Ovary (tissue), 9 donors: ENCODE results near the gene KRT27. TPM values are rescaled to one million over a fixed set of nuclear protein-coding genes. Genes with fewer than 3 reads are reported as not detected.

Experiments used
- DNase-seq, 5 donors: peaks; one replicate each; pipeline ENCODE4 v3.0.0-alpha.2; 2019 to 2020
- H3K27ac ChIP-seq, 2 donors: fragments of 200-600 bp; one replicate each; pipeline versions ENCODE4 v1.5.1 to v1.8.0; 2019 to 2022
- H3K27me3 ChIP-seq: fragments of 200-600 bp; one replicate; pipeline ENCODE4 v1.8.0; 2022
- H3K36me3 ChIP-seq: fragments of 200-600 bp; sonication (generic); one replicate; pipeline ENCODE4 v1.5.1; 2019
- H3K4me1 ChIP-seq: one replicate; pipeline ENCODE4 v1.8.1; 2013; ENCODE audit warnings: mild to moderate bottlenecking, moderate library complexity; ENCODE audit not compliant: insufficient read depth
- H3K4me3 ChIP-seq: fragments of 200-600 bp; sonication (generic); one replicate; pipeline ENCODE4 v1.5.1; 2017
- H3K9me3 ChIP-seq, 2 donors: fragments of 200-600 bp in 1 of 2; sonication (generic) in 1 of 2; one replicate each; pipeline versions ENCODE4 v1.5.1 to v1.8.1; 2013 to 2019; ENCODE audit warnings: mild to moderate bottlenecking in 1 of 2, moderate library complexity in 1 of 2
- EP300 ChIP-seq: sonication (generic); formaldehyde crosslinking; IDR thresholded peaks from one replicate; pipeline ENCODE4 v1.6.1; 2017; ENCODE audit warnings: antibody characterized with exemption
- POLR2A ChIP-seq: fragments of 450-650 bp; IDR thresholded peaks from one replicate; pipeline ENCODE4 v1.6.1; 2017; ENCODE audit warnings: antibody characterized with exemption, mild to moderate bottlenecking, moderate library complexity
- WGBS, 3 donors: extraction: QIAGEN DNeasy Blood & Tissue Kit in 1 of 3; methylation state at CpG; one replicate each; pipeline versions ENCODE4 v1.1.5 to v1.1.7; 2013 to 2017; 5-methylcytosine and 5-hydroxymethylcytosine counted together
- intact Hi-C, 4 donors: fragments of 100-400 bp; cut with DNase I; formaldehyde crosslinking; loops; one replicate each; pipeline versions ENCODE4 v1.11.0 to v1.15.1; 2022 to 2023
- polyA plus RNA-seq, 2 donors: library from polyadenylated mRNA; stranded (reverse); fragments of 200-250 nt in 1 of 2; fragments of 350-450 nt in 1 of 2; fragmentation: Illumina TruSeq in 1 of 2; extraction: RNeasy Lipid Tissue Mini Kit (QIAGEN cat#74804) in 1 of 2; gene quantifications; one replicate each; pipeline ENCODE4 v1.2.3, GENCODE V29; 2013 to 2014
- total RNA-seq, 7 donors: library from RNA; depleted of rRNA in 2 of 7; stranded (reverse); fragments of >200 nt in 2 of 7; fragmentation: NEBNext Ultra II Directional in 3 of 7; extraction: Animal tissue kit (Norgen Biotek cat#: 25700) in 3 of 7; gene quantifications; one replicate each; pipeline versions ENCODE4 v1.1.0 to v1.2.4, GENCODE V29; 2016 to 2023
- TF ChIP-seq, protein P1 (sequence below), 3 donors: fragments of 450-650 bp in 2 of 3; fragments of 200-600 bp in 1 of 3; IDR thresholded peaks; one replicate each; pipeline versions ENCODE4 v1.5.1 to v1.8.0; 2016 to 2022; ENCODE audit warnings: antibody characterized with exemption in 3 of 3, mild to moderate bottlenecking in 1 of 3
- donor health status: DM: no; HTN: no; CAD: no; lungs with moderate emphysema.
- donor health status: DM: no; HTN: no; CAD: no.
- donor health status: Bipolar disorder and iron deficiency.
- donor health status: DM: yes; HTN: yes; CAD: no.
- donor health status: DM: no; HTN: no; CAD: no.
- donor health status: DM: yes; HTN: yes; CAD: no.

Gene KRT27
- total and polyA plus RNA-seq, 9 donors: not detected

DNA sequence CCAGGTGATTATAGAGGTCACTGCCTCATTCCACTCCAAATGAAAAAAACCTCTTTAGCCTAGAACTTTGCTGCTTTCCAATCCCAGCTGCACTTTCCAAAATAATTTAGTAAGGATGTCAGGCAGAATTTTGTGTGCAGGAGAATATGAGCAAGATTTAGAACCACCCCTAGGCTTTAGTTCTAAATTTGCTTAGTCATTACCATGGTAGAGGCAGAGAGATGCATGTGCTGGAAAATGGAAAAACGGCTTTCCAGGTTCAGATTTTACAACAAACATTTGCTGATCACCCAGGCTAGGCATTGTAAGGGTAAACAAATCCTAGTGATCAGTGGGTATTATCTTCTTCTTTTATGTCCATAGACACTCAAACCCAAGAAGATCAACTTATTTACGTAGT is 16.7 kb downstream of the KRT27 start:
- no peaks in the 10 kb centered on the region for H3K36me3 ChIP-seq
- no peak overlapping the region for H3K4me3 ChIP-seq
- H3K9me3 ChIP-seq: peaks cover 0 to under 1% of the 10 kb centered on the region in 2 donors
- H3K27me3 ChIP-seq: no peaks in the 10 kb centered on the region
- intact Hi-C loops: no loop called here
- H3K4me1 ChIP-seq: no peaks in the 10 kb centered on the region
- H3K27ac ChIP-seq: no peak overlapping the region
- 78 to 83% (median 79%) methylated on average over 2 of the region's 2 CpGs for WGBS, 3 donors
- TF ChIP-seq EP300: no peak
- TF ChIP-seq, protein P1, sequence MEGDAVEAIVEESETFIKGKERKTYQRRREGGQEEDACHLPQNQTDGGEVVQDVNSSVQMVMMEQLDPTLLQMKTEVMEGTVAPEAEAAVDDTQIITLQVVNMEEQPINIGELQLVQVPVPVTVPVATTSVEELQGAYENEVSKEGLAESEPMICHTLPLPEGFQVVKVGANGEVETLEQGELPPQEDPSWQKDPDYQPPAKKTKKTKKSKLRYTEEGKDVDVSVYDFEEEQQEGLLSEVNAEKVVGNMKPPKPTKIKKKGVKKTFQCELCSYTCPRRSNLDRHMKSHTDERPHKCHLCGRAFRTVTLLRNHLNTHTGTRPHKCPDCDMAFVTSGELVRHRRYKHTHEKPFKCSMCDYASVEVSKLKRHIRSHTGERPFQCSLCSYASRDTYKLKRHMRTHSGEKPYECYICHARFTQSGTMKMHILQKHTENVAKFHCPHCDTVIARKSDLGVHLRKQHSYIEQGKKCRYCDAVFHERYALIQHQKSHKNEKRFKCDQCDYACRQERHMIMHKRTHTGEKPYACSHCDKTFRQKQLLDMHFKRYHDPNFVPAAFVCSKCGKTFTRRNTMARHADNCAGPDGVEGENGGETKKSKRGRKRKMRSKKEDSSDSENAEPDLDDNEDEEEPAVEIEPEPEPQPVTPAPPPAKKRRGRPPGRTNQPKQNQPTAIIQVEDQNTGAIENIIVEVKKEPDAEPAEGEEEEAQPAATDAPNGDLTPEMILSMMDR (IDR thresholded peaks at IDR 0.05): no peak
- no peak for TF ChIP-seq POLR2A
- no peak for DNase-seq

DNA sequence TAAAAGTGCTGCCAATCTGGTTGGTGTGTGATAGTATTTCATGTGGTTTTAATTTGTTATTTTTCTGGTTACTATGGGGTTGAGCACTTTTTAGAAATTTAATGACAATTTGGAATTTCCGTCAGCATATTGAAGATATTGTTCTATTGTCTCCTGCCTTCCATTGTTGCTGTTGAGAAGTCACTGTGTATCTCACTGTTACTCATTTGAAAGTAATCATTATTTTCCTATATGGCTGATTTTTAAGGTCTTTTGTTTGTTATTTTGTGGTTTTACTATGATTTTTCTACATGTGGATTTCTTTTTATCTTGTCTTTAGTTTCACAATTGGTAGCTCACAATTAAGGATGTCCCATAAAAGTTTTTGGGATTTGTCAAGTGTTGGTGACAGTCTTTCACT is 18.6 kb downstream of the KRT27 start:
- TF ChIP-seq, protein P1 (IDR thresholded peaks at IDR 0.05): no peak
- TF ChIP-seq POLR2A (no peak), EP300 (no peak)
- Histone ChIP-seq H3K27me3 (no peaks in the 10 kb centered on the region), H3K4me1 (no peaks in the 10 kb centered on the region), H3K27ac (no peak overlapping the region), H3K36me3 (no peaks in the 10 kb centered on the region), H3K4me3 (no peak overlapping the region), H3K9me3 (peaks cover 3 to 4% of the 10 kb centered on the region in 2 donors)
- DNase-seq: no peak
- intact Hi-C loops: no loop called here
- 59 to 67% (median 60%) methylated on average over 1 of the region's 1 CpG for WGBS, 3 donors

DNA sequence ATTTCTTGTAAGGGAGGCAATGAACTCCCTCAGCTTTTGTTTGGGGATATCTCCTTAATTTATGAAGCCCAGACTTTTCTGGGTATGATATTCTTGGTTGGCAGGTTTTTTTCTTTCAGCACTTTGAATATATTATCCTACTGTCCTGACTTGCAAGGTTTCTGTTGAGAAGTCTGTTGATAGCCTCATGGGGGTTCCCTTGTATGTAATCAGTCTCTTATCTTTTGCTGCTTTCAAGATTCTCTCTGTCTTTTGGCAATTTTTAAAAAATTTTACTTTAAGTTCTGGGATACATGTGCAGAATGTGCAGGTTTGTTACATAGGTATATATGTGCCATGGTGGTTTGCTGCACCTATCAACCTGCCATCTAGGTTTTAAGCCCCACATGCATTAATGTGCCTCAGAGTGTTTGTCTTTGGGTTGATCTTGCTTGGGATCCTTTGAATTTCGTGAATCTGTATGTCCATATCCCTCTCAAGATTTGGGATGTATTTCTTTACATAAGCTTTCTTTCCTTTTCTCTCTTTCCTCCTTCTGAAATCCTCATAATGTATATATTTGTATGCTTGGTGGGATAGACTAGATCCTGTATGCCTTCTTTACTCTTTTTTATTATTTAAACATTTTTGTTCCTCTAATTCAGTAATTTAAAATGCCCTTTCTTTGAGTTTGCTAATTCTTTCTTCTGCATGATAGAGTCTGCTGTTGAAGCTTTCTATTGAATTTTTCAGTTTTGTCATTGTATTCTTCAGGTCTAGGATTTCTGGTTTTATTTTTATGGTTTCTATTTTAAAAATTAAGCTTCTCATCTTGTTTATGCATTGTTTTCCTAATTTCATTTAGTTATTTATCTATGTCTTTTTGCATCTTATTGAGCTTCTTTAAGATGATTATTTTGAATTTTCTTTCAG is 22.0 kb downstream of the KRT27 start:
- H3K27me3 ChIP-seq: no peaks in the 10 kb centered on the region
- DNase-seq: no peak
- H3K4me1 ChIP-seq: no peaks in the 10 kb centered on the region
- H3K36me3 ChIP-seq: no peaks in the 10 kb centered on the region
- peaks cover 3 to 4% of the 10 kb centered on the region in 2 donors for H3K9me3 ChIP-seq
- H3K4me3 ChIP-seq: no peak overlapping the region
- TF ChIP-seq EP300: no peak
- no peak for TF ChIP-seq POLR2A
- TF ChIP-seq, protein P1 (IDR thresholded peaks at IDR 0.05): no peak
- intact Hi-C loops: no loop called here
- no peak overlapping the region for H3K27ac ChIP-seq
- whole genome bisulfite sequencing, 3 donors: 17 to 24% (median 21%) methylated on average over 1 of the region's 1 CpG

DNA sequence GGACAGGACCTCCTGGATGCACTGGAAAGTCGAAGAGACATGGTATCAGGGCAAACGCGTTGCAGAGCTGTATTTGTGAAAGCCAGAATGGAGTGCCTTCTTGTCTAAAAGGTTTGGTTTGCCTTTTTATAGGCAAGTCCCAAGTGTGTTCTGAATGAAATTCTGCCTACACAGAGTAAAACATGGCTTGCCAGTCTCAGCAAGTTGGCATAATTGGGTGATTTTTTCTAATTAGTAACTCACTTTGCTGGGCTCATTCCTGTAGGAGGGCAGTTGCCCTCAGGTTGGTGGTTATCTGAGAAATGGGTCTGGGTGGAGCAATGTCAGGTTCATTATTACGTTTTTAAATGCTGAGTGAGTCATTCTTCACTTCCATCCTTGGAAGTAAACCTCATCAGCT is 27.1 kb downstream of the KRT27 start, which contains the start of gene KRT25:
KRT25 (minus strand) TSS at position 101 of the 400 bp plus-strand sequence; CDS start at position 41, 60 bp downstream.
- H3K4me3 ChIP-seq: no peak within 1 kb of the TSS
- no peak within 1 kb of the TSS for H3K27ac ChIP-seq
- DNase-seq: no peak
- intact Hi-C loops: no loop called here
- TF ChIP-seq EP300 (no peak), POLR2A (no peak)
- TF ChIP-seq, protein P1 (IDR thresholded peaks at IDR 0.05): no peak
- H3K36me3 ChIP-seq: no peaks in the 10 kb centered on the region
- H3K4me1 ChIP-seq: no peaks in the 10 kb centered on the region
- H3K27me3 ChIP-seq: no peaks in the 10 kb centered on the region
- WGBS, 3 donors: 66 to 71% (median 68%) methylated on average over 4 of the region's 4 CpGs
- peaks cover 0 to 2% of the 10 kb centered on the region in 2 donors for H3K9me3 ChIP-seq
